Measurements from ENCODE around the gene CHD5.

DNA sequence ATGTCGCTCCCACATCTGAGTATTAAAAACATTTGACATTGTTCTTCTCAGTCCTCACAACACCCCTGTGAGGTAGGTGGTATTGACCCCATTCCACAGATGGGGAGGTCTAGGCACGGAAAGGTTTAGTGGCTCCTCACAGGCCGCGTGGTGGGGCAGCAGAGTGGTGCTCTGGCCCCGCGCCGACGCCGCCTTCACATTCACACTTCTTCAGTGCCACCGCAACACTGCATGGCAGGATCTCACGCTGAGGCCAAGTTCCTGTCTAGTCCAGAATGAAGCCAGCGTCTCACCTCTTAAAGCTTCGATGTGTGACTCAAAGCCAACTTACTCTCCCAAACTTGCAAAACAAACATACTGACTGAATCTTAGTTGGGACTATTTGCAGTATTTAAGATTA is 43.5 kb upstream of the CHD5 start:
- TF ChIP-seq, protein P1, sequence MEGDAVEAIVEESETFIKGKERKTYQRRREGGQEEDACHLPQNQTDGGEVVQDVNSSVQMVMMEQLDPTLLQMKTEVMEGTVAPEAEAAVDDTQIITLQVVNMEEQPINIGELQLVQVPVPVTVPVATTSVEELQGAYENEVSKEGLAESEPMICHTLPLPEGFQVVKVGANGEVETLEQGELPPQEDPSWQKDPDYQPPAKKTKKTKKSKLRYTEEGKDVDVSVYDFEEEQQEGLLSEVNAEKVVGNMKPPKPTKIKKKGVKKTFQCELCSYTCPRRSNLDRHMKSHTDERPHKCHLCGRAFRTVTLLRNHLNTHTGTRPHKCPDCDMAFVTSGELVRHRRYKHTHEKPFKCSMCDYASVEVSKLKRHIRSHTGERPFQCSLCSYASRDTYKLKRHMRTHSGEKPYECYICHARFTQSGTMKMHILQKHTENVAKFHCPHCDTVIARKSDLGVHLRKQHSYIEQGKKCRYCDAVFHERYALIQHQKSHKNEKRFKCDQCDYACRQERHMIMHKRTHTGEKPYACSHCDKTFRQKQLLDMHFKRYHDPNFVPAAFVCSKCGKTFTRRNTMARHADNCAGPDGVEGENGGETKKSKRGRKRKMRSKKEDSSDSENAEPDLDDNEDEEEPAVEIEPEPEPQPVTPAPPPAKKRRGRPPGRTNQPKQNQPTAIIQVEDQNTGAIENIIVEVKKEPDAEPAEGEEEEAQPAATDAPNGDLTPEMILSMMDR (IDR thresholded peaks at IDR 0.05; ENCODE audit: poor library complexity, severe bottlenecking): no peak
- no peak for TF ChIP-seq EP300 (conservative IDR thresholded peaks at IDR 0.05; ENCODE audit: poor library complexity, severe bottlenecking)
- no peak for TF ChIP-seq TAF1 (IDR thresholded peaks at IDR 0.05; ENCODE audit: low read depth)

All from neural cell (in vitro differentiated cells).